Panc1 (cell line): Measurements from ENCODE around the gene TMEM163. TPM values are rescaled to one million over a fixed set of nuclear protein-coding genes. Genes with fewer than 3 reads are reported as not detected.

Experiments
- ATAC-seq: fragments of 200-7000 bp; cut with Tn5 transposase; 2 replicates; pipeline ENCODE4 v1.9.1; 2020; ENCODE audit warnings: mild to moderate bottlenecking, moderate library complexity
- BruUV-seq: library from RNA; stranded (reverse); fragments of 400-500 nt; replicated peaks from 2 replicates; lab custom pipeline; 2021; lab: Mats Ljungman, UMichigan
- CTCF ChIA-PET: fragments of 300-600 bp; sonication (Branson Sonifier 250); formaldehyde crosslinking; loops from one replicate; lab custom pipeline; 2022; ENCODE audit warnings: antibody characterized with exemption; lab: Charles Lee
- POLR2A ChIA-PET: fragments of 300-600 bp; sonication (Branson Sonifier 250); formaldehyde crosslinking; loops from one replicate; lab custom pipeline; 2022; ENCODE audit warnings: antibody characterized with exemption; lab: Charles Lee
- DNase-seq: peaks from one replicate; pipeline ENCODE4 v3.0.0-alpha.2; 2010; ENCODE audit warnings: low read depth, low spot score
- H3K27ac ChIP-seq: 2 replicates; pipeline ENCODE4 v1.5.1; 2011; ENCODE audit warnings: mild to moderate bottlenecking, low read length, inconsistent platforms
- H3K27me3 ChIP-seq: fragments of 200-500 bp; sonication (Bioruptor generic); 2 replicates; pipeline ENCODE4 v1.6.0; 2014; ENCODE audit warnings: low read length, inconsistent platforms; ENCODE audit not compliant: control insufficient read depth, insufficient read depth
- H3K36me3 ChIP-seq: fragments of 200-500 bp; sonication (Bioruptor generic); 2 replicates; pipeline ENCODE4 v1.5.1; 2014; ENCODE audit warnings: inconsistent platforms, mild to moderate bottlenecking, low read length, moderate library complexity; ENCODE audit not compliant: control insufficient read depth, insufficient read depth
- H3K4me1 ChIP-seq: 2 replicates; pipeline ENCODE4 v1.5.1; 2011; ENCODE audit warnings: inconsistent platforms, mild to moderate bottlenecking, low read length, moderate library complexity; ENCODE audit not compliant: control insufficient read depth, insufficient read depth
- H3K4me3 ChIP-seq, 2 experiments: 2 replicates each; pipeline ENCODE4 v1.5.1; 2011 to 2012; ENCODE audit warnings: low read depth in 2 of 2, low read length in 2 of 2, mild to moderate bottlenecking in 2 of 2, inconsistent platforms in 1 of 2, moderate library complexity in 1 of 2
- H3K9me3 ChIP-seq: fragments of 200-500 bp; sonication (Bioruptor generic); 2 replicates; pipeline ENCODE4 v1.5.1; 2014; ENCODE audit warnings: low read depth, mild to moderate bottlenecking, inconsistent platforms, low read length, moderate library complexity; ENCODE audit not compliant: control insufficient read depth, insufficient read depth
- CTCF ChIP-seq: fragments of 450-650 bp; IDR thresholded peaks from 2 replicates; pipeline ENCODE4 v1.5.1; 2017; ENCODE audit warnings: mild to moderate bottlenecking
- POLR2AphosphoS5 ChIP-seq: IDR thresholded peaks from 2 replicates; pipeline ENCODE4 v1.6.1; 2012; ENCODE audit warnings: mild to moderate bottlenecking, low read depth, low read length, moderate library complexity
- REST ChIP-seq, 2 experiments: IDR thresholded peaks; 2 replicates each; pipeline ENCODE4 v1.6.1; 2011 to 2012; ENCODE audit warnings: low read depth in 2 of 2, control low read depth in 1 of 2, low read length in 1 of 2, mild to moderate bottlenecking in 1 of 2, moderate library complexity in 1 of 2; ENCODE audit not compliant: insufficient read depth in 1 of 2
- SIN3A ChIP-seq: IDR thresholded peaks from 2 replicates; pipeline ENCODE4 v1.6.1; 2012; ENCODE audit warnings: low read depth, mild to moderate bottlenecking, low read length, moderate library complexity, borderline replicate concordance; ENCODE audit not compliant: insufficient read depth
- TCF7L2 ChIP-seq: IDR thresholded peaks from 2 replicates; pipeline ENCODE4 v1.6.1; 2011; ENCODE audit warnings: mild to moderate bottlenecking, low read depth, low read length, inconsistent platforms
- in situ Hi-C: cut with HindIII; loops from 2 replicates; pipeline ENCODE4 v1.10.0; 2016; ENCODE audit warnings: low sequenced_read_pairs, low pct_unique_long_range_greater_than_20kb
- intact Hi-C: fragments of 100-400 bp; cut with micrococcal nuclease; formaldehyde crosslinking; loops from one replicate; pipeline ENCODE4 v1.10.0; 2022; ENCODE audit not compliant: unreplicated experiment
- total RNA-seq: library from RNA; stranded (reverse); gene quantifications from one replicate; pipeline ENCODE4 v1.2.1, GENCODE V29; 2021; ENCODE audit not compliant: unreplicated experiment

The TMEM163 gene
- total RNA-seq, 1 experiment from 2014 or later: not detected

GRCh38 chr2:134459706-134460406 lies 258.9 kb downstream of the TMEM163 start:
- Histone ChIP-seq H3K27me3 (no peaks in the 10 kb centered on the region), H3K4me3 (no peak overlapping the region), H3K9me3 (no peaks in the 10 kb centered on the region), H3K4me1 (no peaks in the 10 kb centered on the region), H3K27ac (no peak overlapping the region), H3K36me3 (no peaks in the 10 kb centered on the region)
- TF ChIP-seq TCF7L2 (no peak), CTCF (no peak), POLR2AphosphoS5 (no peak), SIN3A (no peak), REST (IDR thresholded peaks at IDR 0.05; ENCODE audit: insufficient read depth in 1 of 2, low read depth in 2 of 2, low read length in 1 of 2) (no peak)
- BruUV-seq: no TSS peak
- in situ Hi-C loops (no loop called here), intact Hi-C loops (loop anchor here (5.0 kb wide), 1 partner anchor 437 kb away; no protein-coding TSS in a partner anchor)
- POLR2A ChIA-PET: no interaction called here
- CTCF ChIA-PET: interaction anchor here (0.6 to 0.7 kb wide), 2 partner anchors 447 to 458 kb away, joined by 3 to 4 read pairs; no protein-coding TSS in a partner anchor
- no peak for ATAC-seq
- DNase-seq: no peak

GRCh38 chr2:134458950-134459349 lies 259.9 kb downstream of the TMEM163 start:
- ChIA-PET POLR2A (no interaction called here), CTCF (no interaction called here)
- Histone ChIP-seq H3K4me3 (no peak overlapping the region), H3K27ac (no peak overlapping the region), H3K36me3 (no peaks in the 10 kb centered on the region), H3K9me3 (no peaks in the 10 kb centered on the region), H3K4me1 (no peaks in the 10 kb centered on the region), H3K27me3 (no peaks in the 10 kb centered on the region)
- in situ Hi-C loops (no loop called here), intact Hi-C loops (no loop called here)
- ATAC-seq: no peak
- no peak for DNase-seq
- no TSS peak for BruUV-seq
- TF ChIP-seq POLR2AphosphoS5 (no peak), SIN3A (no peak), CTCF (no peak), REST (IDR thresholded peaks at IDR 0.05; ENCODE audit: insufficient read depth in 1 of 2, low read depth in 2 of 2, low read length in 1 of 2) (no peak), TCF7L2 (no peak)
